Measurements from ENCODE around the gene NDUFV1. TPM values are rescaled to one million over a fixed set of nuclear protein-coding genes. Genes with fewer than 3 reads are reported as not detected.

Gene NDUFV1
- total RNA-seq, result 100 to 1,000 TPM; 152 to 286 (median 203) TPM
- polyA plus RNA-seq, result 100 to 1,000 TPM; 169 to 268 (median 254) TPM

DNA sequence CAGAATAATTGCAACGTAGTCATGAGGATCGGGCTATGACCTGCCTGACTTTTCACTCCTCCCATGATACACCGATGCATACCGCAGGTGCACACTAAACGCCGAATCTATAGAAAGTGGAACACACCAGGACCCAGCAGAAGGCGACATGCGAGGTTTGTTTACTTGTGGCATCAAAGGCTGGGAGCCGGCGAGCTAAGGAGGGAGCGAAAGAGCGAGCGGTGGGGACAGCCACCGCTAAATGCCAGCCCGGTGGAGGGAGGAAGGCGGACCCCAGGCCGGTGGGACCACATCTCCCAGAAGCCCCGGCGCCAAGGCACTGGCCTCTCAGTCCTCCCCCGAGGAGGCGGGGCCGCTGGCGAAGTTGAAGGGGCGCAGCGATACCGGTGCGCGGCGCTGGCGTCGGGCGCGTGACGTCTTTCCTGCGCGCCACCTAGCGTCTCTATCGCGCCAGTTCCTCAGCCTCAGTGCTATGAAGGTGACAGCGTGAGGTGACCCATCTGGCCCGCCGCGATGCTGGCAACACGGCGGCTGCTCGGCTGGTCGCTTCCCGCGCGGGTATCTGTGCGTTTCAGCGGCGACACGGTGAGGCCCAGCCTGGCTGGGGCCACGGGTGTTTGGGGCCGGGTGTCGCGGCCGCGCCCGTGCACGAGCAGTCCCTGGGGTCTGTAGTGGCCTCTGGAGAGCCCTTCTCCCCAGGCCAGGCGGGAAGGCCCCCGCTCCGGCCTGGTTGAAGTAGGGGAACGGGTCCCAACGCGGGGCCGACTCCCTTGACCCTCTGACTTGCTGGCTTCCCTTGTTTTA is at the start of gene NDUFV1:
TSS of gene NDUFV1 (plus strand) at position 445 of the 804 bp plus-strand sequence. CDS start at position 514, 69 bp downstream.
- Histone ChIP-seq H3K36me3 (peaks cover 13 to 36% (median 20%) of the 10 kb centered on the region in 4 donors), H3K4me3 (peak within 1 kb of the TSS; percentile 86 to 100 (median 94)), H3K27ac (peak within 1 kb of the TSS; percentile 85 to 94 (median 88)), H3K4me1 (peaks cover 0 to 20% (median 19%) of the 10 kb centered on the region in 4 donors), H3K9me3 (no peaks in the 10 kb centered on the region), H3K27me3 (no peaks in the 10 kb centered on the region)
- intact Hi-C loops (cut with DNase I), result loop anchor here (1.0 to 2.0 kb wide), 3 partner anchors 22 to 34 kb away; no protein-coding TSS in a partner anchor
- WGBS, 2 donors, result 0 to 1% methylated on average over 69 of the region's 69 CpGs
- peak; percentile 98 for DNase-seq
- peak in 1 of 4 donors; percentile 33 for TF ChIP-seq EP300 (IDR thresholded peaks at IDR 0.05)
- peak; percentile 79 to 93 (median 90) for TF ChIP-seq POLR2AphosphoS5 (IDR thresholded peaks at IDR 0.05)
- peak; percentile 54 to 63 for TF ChIP-seq POLR2A (IDR thresholded peaks at IDR 0.05)
- peak; percentile 55 to 77 (median 58) for TF ChIP-seq CTCF (IDR thresholded peaks at IDR 0.05)

DNA sequence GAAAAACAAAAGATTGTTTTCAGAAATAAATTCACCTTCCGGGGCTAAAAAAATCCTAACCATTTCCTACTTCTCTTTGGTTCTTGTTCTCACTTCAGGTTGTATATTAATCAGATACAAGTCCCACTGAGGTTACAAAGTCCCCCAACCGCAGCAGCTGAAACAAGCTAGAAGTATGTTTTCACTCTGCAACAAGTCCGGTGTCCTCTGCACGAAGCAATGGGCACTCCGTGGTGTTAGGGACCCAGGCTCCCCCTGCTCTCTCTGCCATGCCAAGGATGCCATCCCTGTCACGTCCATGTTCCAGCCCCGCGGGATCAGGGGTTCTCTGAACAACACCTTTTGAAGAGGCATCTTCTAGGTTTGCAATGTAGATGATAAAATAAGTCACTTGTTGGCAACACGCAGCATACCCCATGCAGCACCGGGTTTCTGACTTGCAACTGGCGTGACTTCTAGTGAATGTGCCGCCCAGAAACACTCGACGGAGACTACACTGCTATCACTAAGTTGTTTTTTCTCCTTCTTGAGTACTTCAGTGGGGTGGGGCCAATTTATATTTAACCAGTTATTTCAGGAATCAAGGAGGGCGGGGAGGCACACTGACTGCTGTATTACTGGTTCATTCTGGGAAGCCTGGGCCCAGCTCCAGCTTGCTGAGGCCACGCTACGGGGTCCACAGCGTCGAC is 48.5 kb upstream of the NDUFV1 start:
- Histone ChIP-seq H3K27me3 (peaks cover 0 to 6% (median 0%) of the 10 kb centered on the region in 3 donors), H3K9me3 (no peaks in the 10 kb centered on the region), H3K4me1 (peaks cover 0 to 8% (median 2%) of the 10 kb centered on the region in 4 donors), H3K27ac (no peak overlapping the region), H3K4me3 (no peak overlapping the region), H3K36me3 (no peaks in the 10 kb centered on the region)
- no peak for DNase-seq
- TF ChIP-seq POLR2AphosphoS5 (IDR thresholded peaks at IDR 0.05) (no peak), CTCF (IDR thresholded peaks at IDR 0.05) (no peak), EP300 (IDR thresholded peaks at IDR 0.05) (no peak)
- 13 to 62% methylated on average over 19 of the region's 19 CpGs for WGBS, 2 donors
- intact Hi-C loops (cut with DNase I), result no loop called here

GRCh38 chr11:67561971-67562619 is 44.6 kb upstream of the NDUFV1 start:
- no peak overlapping the region for H3K4me3 ChIP-seq
- no peaks in the 10 kb centered on the region for H3K9me3 ChIP-seq
- intact Hi-C loops (cut with DNase I), result no loop called here
- 58 to 68% methylated on average over 10 of the region's 10 CpGs for WGBS, 2 donors
- no peak overlapping the region for H3K27ac ChIP-seq
- H3K36me3 ChIP-seq, result no peaks in the 10 kb centered on the region
- DNase-seq, result no peak
- TF ChIP-seq POLR2AphosphoS5 (IDR thresholded peaks at IDR 0.05) (no peak), EP300 (IDR thresholded peaks at IDR 0.05) (no peak), CTCF (IDR thresholded peaks at IDR 0.05) (no peak), POLR2A (IDR thresholded peaks at IDR 0.05) (no peak)
- H3K4me1 ChIP-seq, result peaks cover 0 to 18% (median 7%) of the 10 kb centered on the region in 4 donors
- peaks cover 0 to 6% (median 0%) of the 10 kb centered on the region in 3 donors for H3K27me3 ChIP-seq

DNA sequence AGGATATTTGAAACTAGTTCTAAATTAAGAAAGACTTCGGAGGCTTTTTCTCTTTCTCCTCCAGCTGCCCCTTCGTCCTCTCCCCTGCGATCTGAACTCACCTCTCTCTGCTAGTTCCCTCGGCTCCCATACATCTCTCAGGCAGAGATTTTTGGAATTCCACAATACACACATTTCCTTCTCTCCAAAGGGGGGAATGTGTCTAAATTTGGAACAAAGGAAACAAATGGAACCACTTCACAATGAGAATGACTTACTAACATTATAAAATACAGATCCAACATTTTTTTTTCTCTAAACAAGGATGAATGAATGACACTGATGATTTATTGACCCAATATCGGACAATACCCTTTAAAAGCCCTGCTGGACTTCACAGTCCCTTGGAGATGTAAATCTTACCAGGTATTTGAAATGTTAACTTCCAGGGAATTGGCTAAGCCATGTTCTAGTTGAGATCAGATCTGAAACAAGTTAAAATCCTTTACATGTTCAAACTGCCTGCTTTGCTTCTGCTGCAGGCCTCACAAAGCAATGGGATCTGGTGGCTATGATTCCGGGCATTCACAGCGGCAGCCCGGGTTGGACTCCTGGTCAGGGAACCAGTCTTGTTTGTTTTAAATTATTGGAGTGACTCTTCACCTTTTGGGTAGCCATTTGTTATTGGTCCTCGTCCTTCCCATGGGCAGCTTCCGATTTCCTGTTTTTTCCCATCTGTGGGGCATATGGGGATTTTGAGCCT is 43.6 kb upstream of the NDUFV1 start:
- Histone ChIP-seq H3K36me3 (no peaks in the 10 kb centered on the region), H3K4me1 (peaks cover 0 to 18% (median 7%) of the 10 kb centered on the region in 4 donors), H3K27ac (peak overlapping the region in 3 of 4 donors; percentile 12 to 58 (median 54)), H3K4me3 (no peak overlapping the region), H3K27me3 (peaks cover 0 to 2% (median 0%) of the 10 kb centered on the region in 3 donors), H3K9me3 (no peaks in the 10 kb centered on the region)
- no peak for DNase-seq
- intact Hi-C loops (cut with DNase I), result no loop called here
- TF ChIP-seq POLR2AphosphoS5 (IDR thresholded peaks at IDR 0.05), result no peak
- no peak for TF ChIP-seq POLR2A (IDR thresholded peaks at IDR 0.05)
- TF ChIP-seq EP300 (IDR thresholded peaks at IDR 0.05), result no peak
- TF ChIP-seq CTCF (IDR thresholded peaks at IDR 0.05), result no peak
- 83 to 85% methylated on average over 10 of the region's 10 CpGs for WGBS, 2 donors

Measured in sigmoid colon (tissue), 7 donors.